Neural crest cell (in vitro differentiated cells): ENCODE measurements around the gene ENO2. TPM values are rescaled to one million over a fixed set of nuclear protein-coding genes. Genes with fewer than 3 reads are reported as not detected.

ENCODE experiments used
- DNase-seq: peaks from one replicate; pipeline ENCODE4 v3.0.0; 2021; ENCODE audit warnings: low read depth, mixed read lengths, low spot score
- H3K27ac Mint-ChIP-seq: one replicate; pipeline ENCODE4 v1.8.0; 2021; ENCODE audit warnings: mild to moderate bottlenecking, mixed read lengths; ENCODE audit not compliant: unreplicated experiment
- H3K27me3 Mint-ChIP-seq: 2 replicates; pipeline ENCODE4 v1.8.0; 2021; ENCODE audit warnings: low read depth, mild to moderate bottlenecking, mixed read lengths
- H3K36me3 Mint-ChIP-seq: 2 replicates; pipeline ENCODE4 v1.8.0; 2021; ENCODE audit warnings: low read depth, mild to moderate bottlenecking, mixed read lengths
- H3K4me1 Mint-ChIP-seq: 2 replicates; pipeline ENCODE4 v1.8.0; 2021; ENCODE audit warnings: mixed read lengths
- H3K4me3 Mint-ChIP-seq: one replicate; pipeline ENCODE4 v1.8.0; 2021; ENCODE audit warnings: mild to moderate bottlenecking, mixed read lengths
- H3K9me3 Mint-ChIP-seq: 2 replicates; pipeline ENCODE4 v1.8.0; 2021; ENCODE audit warnings: mixed read lengths
- total RNA-seq: library from RNA; stranded (reverse); gene quantifications from 2 replicates; pipeline ENCODE4 v1.2.1, GENCODE V29; 2021
- TF ChIP-seq, protein P1 (sequence below): fragments of 200-600 bp; sonication (generic); conservative IDR thresholded peaks from 2 replicates; pipeline ENCODE4 v1.5.0; 2021; ENCODE audit warnings: antibody characterized with exemption, mild to moderate bottlenecking

ENO2 gene
- total RNA-seq, 1 donor from 2014 or later: 68.4 TPM

DNA sequence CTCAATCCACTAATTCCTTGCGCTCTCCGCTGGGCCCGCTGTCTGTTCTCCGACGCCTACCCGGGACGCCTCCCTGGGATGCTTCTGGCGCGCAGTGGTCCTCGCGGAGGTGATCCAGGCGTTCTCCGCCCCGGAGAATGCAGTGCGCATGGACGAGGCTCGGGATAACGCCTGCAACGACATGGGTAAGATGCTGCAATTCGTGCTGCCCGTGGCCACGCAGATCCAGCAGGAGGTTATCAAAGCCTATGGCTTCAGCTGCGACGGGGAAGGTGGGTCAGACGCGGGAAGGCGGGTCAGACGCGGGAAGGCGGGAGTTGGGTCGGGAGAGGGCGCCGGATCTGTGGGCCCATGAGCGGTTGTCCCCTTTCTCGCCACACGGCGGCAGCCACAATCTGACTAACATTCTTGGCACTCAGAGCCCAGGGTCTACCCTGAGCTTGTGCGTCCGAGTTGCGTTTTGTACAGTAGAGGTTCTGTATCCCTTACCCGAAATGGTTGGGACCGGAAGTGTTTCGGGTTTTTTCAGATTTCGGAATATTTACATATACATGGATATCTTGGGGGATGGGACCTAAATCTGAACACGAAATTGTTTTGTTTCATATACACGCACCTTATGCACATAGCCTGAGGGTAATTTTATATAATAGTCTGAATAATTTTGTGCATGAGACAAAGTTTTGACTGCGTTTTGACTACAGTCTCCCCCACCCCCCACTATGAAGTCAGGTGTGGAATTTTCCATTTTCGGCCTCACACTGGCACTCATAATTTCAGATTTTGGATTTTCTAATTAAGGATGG lies 30.2 kb downstream of the ENO2 start:
- Mint-ChIP-seq H3K9me3 (no peaks in the 10 kb centered on the region), H3K27ac (peak overlapping the region; percentile 96), H3K36me3 (peaks cover 7% of the 10 kb centered on the region), H3K4me1 (peaks cover 47% of the 10 kb centered on the region), H3K4me3 (peak overlapping the region; percentile 92), H3K27me3 (peaks cover 24% of the 10 kb centered on the region)
- DNase-seq: peak; percentile 84
- TF ChIP-seq, protein P1, sequence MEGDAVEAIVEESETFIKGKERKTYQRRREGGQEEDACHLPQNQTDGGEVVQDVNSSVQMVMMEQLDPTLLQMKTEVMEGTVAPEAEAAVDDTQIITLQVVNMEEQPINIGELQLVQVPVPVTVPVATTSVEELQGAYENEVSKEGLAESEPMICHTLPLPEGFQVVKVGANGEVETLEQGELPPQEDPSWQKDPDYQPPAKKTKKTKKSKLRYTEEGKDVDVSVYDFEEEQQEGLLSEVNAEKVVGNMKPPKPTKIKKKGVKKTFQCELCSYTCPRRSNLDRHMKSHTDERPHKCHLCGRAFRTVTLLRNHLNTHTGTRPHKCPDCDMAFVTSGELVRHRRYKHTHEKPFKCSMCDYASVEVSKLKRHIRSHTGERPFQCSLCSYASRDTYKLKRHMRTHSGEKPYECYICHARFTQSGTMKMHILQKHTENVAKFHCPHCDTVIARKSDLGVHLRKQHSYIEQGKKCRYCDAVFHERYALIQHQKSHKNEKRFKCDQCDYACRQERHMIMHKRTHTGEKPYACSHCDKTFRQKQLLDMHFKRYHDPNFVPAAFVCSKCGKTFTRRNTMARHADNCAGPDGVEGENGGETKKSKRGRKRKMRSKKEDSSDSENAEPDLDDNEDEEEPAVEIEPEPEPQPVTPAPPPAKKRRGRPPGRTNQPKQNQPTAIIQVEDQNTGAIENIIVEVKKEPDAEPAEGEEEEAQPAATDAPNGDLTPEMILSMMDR: peak; percentile 98

- H3K27ac Mint-ChIP-seq: no peak overlapping the region
These were observed 31.2 kb downstream of the ENO2 start for GRCh38 chr12:6945613-6946012.

DNA sequence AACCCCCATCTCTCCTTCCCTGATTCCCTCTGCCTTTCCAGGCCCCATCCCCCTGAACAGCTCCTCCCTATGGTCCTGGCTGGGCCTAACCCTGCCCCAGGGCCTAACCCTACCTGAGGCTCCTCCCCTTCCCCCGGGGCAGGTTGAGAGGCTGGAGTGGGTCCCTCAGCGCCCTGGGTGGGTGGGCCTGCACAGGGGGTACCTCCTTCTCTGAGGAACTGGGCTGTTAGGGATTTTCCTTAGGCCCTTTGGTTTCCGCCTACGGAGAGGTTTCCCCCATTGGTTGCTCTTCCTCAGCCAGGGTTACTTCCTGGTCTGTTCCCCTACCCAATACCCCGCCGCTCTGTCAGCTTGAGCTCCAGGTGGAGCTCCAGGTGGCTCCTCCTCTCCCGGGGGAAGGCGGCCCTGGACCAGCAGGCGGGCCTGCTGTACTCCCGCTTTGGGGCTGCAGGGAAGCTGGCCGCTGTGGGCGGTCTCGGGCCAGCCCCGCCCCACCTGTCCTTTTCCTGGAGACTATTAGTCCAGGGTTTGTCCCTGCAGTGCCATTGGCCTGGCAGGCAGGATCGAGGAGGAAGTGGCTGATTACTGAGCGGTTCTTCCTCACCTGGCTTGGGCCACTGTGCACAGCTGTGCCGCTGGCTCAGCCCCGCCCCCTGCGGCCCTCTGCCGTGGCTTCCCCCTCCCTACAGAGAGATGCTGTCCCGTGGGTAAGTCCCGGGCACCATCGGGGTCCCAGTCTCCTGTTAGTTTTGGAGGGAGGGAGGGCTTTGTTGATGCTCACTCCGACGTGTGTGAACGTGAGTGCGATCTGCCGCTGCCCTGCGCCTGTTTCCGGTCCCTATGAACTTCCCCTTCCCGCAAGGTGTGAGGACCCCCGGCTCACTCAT lies 31.9 kb downstream of the ENO2 start:
- H3K36me3 Mint-ChIP-seq: peaks cover 4% of the 10 kb centered on the region
- no peaks in the 10 kb centered on the region for H3K9me3 Mint-ChIP-seq
- no peak for DNase-seq
- no peak overlapping the region for H3K27ac Mint-ChIP-seq
- peak overlapping the region; percentile 92 for H3K4me3 Mint-ChIP-seq
- TF ChIP-seq, protein P1: no peak
- H3K4me1 Mint-ChIP-seq: peaks cover 47% of the 10 kb centered on the region
- H3K27me3 Mint-ChIP-seq: peaks cover 22% of the 10 kb centered on the region

More at GRCh38 chr12:6945613-6946012, 31.2 kb downstream of the ENO2 start:
- H3K4me1 Mint-ChIP-seq: peaks cover 47% of the 10 kb centered on the region
- DNase-seq: no peak
- H3K4me3 Mint-ChIP-seq: peak overlapping the region; percentile 92
- peaks cover 5% of the 10 kb centered on the region for H3K36me3 Mint-ChIP-seq
- TF ChIP-seq, protein P1: no peak
- peaks cover 24% of the 10 kb centered on the region for H3K27me3 Mint-ChIP-seq
- H3K9me3 Mint-ChIP-seq: no peaks in the 10 kb centered on the region

GRCh38 chr12:6946920-6947374 lies 32.6 kb downstream of the ENO2 start:
- H3K4me1 Mint-ChIP-seq: peaks cover 47% of the 10 kb centered on the region
- H3K4me3 Mint-ChIP-seq: peak overlapping the region; percentile 72
- no peak for DNase-seq
- peaks cover 21% of the 10 kb centered on the region for H3K27me3 Mint-ChIP-seq
- TF ChIP-seq, protein P1: no peak
- no peak overlapping the region for H3K27ac Mint-ChIP-seq
- H3K36me3 Mint-ChIP-seq: peaks cover 4% of the 10 kb centered on the region
- no peaks in the 10 kb centered on the region for H3K9me3 Mint-ChIP-seq

GRCh38 chr12:6947615-6948014 lies 33.2 kb downstream of the ENO2 start:
- no peak for DNase-seq
- Mint-ChIP-seq H3K27me3 (peaks cover 18% of the 10 kb centered on the region), H3K4me1 (peaks cover 45% of the 10 kb centered on the region), H3K9me3 (no peaks in the 10 kb centered on the region), H3K27ac (no peak overlapping the region), H3K4me3 (peak overlapping the region; percentile 50), H3K36me3 (peaks cover 4% of the 10 kb centered on the region)
- TF ChIP-seq, protein P1: no peak
